ENCODE measurements around the gene CRELD2.
"Not testable (repeated sequence)": the region's sequence is repeated elsewhere in the genome, so short reads cannot be mapped to it uniquely, and the experiment has no call there.

CRELD2 gene

DNA sequence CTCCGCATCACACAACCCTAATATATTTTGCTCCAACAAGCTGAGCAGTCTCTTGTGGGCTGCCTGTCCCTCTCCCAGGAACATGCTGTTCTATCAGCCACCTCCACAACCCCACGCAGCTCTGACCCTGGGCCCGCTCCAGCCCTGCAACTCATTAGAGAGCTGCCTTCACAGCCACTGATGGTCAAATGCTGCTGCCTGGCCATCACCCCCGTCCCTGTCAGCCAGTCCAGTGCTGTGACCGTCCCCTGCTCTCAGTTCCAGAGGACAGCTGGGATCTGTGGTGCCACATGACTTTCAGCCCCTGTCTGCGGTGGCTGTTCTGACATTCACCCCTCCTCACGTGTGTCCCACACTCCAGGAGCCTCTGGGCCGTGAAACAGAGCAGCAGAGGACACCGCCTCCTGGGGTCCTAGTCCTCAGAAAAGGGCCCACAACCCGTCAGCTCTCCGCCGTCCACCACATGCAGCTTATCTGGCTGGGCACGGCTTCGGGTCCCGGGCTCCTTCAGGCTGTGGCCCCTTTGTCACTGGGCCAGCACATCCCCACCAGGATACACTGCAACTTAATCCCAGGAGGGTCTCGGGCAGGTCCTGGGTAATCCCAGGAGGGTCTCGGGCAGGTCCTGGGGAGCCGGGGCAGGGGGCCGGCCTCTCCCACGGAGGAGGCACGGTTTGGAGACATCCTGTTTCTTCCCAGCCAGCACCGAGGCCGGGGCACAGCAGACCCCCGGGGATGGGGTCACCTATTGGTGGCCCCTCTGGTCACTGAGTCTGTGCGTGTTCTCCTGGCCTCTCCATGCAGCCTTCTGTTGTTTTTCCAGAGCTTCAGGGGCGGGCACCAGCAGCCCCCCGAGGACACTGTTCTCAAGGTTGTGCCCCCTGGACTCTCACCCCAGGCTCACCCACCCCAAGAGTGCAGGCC is 15.1 kb downstream of the CRELD2 start:
- no peak for FAIRE-seq

DNA sequence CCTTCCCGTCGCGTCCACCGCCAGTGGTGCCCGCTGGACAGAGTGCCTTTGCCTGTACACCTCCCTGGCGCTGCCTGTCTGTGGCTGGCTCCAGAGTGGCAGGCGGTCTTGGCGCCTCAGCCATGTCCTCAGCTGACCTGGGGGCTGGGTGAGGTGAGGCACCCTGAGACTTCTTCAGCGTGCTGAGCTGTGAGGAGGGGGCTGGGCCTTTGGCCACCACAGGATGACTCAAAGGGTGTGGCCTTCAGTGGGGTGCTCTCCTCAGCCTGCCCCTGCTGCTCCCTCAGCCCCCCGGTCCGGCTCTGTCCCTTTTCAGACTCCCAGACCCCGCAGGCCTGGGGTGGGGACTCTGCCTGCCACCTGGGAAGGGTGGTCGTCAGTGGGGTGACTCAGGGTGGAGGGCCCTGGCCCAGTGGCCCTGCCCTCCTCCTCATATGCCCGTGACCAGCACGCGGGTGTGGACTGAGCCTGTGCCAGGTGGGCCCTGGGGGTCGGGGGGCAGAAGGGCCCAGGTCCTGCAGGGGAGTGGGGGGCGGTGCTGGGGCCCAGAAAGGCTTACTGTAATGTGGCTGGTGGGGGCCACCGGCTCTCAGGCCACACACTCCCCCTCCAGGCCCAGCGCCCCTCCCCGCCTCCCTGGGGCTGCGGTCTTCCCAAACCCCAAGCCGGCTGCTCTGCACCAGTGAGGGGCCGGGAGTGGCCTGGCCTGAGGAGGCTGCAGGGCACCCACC is 15.9 kb downstream of the CRELD2 start:
- FAIRE-seq, result no peak

DNA sequence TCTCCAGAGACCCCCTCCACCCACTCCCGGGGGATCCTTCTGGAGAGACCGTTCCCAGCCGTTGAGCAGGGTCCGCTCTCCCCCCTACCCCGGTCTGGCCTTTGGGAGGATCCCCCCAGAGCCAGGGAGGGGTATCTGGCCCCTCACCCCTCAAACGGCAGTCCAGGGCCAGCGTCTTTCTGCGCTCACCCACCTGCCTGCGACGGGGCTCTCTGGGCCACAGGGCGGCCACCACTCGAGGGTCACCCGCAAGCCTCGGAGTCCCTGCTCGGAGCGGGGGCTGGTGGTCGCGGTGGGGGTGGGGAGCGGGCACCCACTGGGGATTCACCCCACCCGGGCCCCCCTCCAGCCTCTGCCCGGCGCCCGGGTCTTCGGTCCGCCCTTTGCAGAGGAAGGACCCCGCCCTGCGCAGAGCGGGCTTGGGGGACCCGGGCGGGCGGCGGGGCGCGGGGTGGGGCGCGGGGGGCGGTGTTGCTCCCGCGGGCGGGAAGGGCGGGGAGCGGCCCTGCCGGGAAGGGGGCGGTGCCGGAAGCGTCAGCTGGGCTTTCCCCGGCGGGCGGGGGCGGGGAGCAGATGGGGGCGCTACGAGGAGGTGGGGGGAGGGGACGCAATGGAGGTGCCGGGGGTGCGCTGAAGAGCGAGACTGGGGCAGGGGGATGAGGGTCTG is 16.6 kb downstream of the CRELD2 start:
- FAIRE-seq, result no peak

DNA sequence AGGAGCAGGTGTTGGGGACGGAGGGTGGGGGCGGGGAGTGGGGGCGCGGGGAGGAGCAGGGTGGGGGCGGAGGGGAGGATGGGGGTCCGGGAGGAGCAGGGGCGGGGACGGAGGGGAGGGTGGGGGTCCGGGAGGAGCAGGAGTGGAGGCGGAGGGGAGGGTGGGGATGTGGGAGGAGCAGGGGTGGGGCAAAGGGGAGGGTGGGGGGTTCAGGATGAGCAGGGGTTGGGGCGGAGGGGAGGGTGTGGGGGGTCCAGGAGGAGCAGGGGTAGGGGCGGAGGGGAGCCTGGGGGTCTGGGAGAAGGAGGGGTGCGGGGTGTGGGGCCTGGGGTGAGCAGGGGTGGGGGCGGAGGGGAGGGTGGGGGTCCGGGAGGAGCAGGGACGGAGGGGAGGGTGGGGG is 17.1 kb downstream of the CRELD2 start:
- no peak for FAIRE-seq

DNA sequence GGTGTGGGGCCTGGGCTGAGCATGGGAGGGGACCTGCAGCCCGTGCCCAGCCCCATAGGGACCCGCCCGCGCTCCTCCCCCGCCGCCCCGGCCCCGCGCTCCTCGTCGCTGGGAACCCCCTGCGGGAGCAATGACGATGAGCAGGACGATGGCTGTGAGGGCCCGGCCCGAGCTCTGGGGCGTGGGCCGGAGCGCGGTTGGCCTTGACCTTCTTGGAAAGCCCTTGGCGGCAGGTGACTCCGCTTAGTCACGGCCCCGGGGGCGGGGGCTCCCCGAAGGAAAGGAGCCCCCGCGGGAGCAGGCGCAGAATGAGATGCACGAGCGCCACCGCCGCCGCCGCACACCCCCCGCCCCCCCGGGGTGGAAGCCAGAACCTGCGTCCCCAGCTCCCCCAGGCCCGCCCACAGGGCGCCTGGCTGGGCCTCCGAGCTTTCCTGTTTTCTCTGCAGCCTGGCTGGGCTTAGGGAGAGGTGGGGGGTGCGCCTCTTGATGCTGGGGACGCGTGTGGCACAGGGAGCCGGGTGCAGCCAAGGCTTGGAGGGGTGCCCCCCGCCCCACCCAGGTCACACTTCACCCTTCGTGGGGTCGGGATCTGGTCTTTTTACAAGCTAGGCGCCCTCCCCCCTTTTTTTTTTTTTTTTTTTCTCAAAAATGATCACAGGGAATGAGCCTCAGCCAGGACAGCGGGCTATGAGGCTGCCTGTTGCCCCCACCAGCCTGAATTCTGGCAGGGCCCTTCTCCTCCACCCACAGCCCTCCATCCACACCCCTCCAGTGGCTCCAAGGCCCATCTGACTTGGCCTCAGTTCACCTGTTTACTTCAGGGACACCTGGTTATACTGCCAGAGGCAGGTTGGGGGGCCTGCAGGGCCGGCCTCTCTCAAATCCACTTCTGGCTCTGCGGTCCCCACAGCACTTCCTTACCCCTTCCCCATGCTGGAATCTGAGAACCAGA is 17.9 kb downstream of the CRELD2 start:
- no peak for FAIRE-seq

DNA sequence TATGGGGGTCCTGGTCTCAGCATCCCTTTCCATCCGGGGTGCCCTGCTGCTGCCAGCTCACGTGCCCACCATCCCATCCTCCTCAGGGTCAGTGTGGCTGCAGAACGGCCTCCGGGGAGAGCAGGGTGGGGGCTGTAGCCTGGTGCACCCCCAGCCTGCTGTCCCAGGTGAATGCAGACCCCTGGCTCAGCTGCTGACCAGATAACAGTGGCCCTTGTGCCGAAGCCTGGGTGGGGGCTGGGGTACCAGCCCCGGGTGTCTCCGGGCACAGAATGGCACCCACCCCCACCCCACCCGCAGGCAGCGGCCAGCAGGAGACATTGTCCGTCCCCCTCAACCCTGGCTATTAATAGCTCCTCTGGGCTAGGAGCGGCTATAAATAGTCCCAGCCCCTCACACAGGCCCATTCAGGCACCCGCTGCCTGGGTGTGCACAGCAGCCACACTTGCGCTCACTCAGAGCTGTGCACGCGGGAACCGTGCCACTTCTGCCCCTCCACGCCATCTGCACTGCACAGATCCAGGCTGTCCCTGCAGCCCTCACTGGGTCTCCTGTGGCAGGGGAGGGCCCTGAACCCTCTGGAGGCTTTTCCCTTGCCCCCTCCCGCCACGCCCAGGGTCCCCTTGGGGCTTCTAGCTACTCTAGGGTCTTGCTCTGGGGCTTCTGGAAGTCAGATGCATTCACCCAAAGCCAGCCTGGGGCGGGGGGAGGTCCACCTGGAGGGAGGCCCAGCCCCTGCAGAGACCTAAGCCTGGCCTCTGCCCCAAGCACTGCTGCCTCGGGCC is 18.7 kb downstream of the CRELD2 start:
- no peak for FAIRE-seq

DNA sequence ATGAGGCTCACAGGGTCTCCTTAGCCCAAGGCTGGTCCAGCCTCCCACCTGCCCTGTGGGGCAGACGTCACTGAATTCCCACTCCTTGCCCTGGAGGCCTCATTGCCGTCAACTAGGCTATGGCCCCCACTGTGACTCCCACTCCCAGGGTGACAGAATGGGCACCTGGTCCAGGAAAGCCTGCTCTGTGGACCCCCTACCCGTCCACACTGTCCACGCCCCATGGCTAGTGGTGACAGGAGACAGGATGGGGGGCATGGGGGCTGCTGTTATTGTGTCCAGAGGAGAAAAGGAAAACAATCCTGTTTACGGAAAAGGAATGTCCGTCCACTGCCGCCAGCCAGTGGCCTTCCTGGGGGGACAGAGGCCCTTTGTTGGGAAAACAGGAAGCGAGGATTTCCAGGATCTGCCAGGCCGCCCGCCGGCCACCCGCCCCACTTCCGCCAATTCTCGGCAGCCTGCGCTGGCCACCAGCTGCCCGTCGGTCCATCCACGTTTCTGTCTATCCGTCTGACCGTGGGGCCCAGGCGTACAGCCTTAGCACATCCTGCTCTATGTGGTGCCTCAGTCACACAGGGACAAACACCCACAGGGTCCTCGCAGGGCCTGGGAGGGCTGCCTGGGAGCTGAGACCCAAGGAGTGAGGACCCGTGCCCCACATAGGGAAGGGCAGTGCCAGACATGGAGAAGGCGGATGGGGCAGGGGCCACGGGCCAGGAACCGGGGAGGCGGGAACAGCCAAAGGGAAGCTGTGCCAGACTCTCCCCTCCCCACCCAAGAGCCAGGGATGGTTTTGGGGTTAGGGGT is 19.5 kb downstream of the CRELD2 start:
- FAIRE-seq, result no peak

DNA sequence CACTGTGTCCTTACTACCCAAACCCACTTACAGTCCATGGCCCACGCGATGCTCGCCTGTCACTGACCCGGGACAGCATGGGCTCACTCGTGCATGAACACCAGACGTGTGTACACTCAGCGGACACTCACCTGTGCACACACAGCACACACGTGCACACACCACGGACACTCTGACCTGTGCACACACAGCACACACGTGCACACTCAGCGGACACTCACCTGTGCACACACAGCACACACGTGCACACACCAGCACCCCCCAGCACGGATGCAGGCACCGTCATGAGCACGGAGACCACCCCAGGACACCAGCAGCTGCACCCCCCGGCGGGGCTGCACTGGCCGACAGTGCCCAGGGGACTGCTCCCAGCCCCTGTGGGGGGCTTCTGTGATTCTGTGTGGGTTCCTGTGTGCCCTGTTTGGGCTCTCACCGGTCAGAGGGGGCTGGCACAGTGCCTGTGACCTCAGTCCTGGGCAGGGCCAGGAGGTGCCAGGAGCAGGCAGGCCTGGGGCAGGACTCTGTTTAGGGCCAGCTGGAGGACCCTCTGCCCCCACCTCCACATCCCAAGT is 20.2 kb downstream of the CRELD2 start:
- no peak for FAIRE-seq

DNA sequence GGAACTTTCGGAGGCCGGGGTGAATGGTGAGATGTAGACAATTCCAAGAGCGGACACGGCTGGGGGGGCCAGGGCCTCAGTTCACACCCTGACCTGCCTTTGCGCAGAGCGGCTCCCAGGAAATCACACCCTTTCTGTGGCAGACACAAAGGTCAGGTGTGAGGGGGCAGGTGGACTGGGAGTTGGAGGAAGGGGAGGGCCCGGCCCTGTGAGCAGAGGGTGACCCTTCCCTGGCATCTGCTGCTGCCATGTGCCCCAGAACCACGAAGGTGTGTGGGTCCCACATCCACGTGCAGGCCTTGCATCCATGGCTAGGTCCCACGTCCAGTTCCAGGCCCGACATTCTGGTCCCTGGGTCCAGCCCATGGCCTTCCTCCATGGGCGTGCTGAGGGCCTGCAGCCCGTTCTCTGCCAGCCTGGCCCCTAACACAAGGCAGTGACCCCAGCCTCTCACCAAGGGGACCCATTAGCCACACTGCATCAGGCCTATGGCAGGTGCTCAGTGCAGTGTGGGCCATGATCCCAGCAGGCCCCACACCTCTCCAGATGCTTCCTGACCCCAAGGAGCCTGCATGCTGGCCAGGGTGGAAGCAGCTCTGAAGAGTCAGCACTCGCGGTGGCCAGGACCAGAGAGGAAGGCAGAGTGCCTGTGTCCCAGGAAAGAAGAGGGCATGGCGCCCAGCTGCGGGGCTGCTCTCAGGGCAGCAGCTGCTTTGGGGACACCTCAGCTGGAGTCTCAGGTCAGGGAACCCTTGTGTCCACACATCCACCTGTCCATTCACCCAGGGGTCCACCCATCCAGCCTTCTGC is 23.3 kb downstream of the CRELD2 start:
- no peak for FAIRE-seq

DNA sequence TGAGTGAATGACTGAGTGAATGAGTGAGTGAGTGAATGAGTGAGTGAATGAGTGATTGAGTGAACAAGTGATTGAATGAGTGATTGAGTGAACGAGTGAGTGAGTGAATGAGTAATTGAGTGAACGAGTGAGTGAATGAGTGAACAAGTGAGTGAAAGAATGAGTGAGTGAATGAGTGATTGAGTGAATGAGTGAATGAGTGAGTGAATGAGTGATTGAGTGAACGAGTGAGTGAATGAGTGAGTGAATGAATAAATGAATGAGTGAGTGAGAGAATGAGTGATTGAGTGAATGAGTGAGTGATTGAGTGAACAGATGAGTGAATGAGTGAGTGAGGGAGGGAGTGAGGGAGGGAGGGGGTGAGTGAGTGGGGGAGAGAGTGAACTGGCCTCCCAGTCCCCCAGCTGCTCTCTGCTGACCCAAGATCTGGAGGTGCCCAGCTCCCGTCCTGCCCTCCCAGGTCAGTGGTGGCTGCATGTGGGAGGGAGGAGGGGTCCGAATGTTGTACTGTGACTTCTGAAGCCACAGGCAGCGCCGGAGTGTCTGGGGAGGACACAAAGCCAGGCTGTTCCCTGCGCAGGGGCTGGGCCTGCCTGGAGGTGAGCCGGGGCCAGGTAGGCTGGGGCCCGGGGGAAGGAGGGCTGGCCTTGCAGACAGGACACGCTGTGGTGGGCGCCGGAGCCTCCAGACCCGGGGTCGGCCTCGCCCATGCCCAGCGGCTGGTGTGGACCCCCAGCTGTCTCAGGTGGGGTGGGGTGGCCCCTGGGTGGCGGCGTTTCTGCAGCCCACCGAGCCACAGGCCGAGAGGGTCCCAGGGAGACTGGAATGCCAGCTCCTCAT is 24.4 kb downstream of the CRELD2 start:
- no peak for FAIRE-seq

DNA sequence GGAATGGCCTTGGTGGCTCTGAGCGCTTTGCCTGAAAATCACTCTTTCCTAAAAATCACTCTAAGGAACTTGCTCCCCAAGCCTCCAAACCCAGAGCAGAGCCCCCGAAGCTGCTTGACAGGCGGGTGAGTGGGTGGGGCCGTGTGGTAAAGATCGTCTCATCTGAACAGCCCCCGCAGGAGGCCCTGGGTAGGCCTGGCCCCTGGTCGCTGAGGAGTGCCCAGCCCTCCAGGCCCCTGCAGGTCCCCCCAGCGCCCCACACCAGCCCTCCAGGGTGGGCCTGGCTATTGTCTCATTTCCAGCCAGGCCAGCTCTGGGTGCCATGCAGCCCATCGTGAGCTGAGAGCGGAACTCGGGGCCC is 25.0 kb downstream of the CRELD2 start:
- no peak for FAIRE-seq

DNA sequence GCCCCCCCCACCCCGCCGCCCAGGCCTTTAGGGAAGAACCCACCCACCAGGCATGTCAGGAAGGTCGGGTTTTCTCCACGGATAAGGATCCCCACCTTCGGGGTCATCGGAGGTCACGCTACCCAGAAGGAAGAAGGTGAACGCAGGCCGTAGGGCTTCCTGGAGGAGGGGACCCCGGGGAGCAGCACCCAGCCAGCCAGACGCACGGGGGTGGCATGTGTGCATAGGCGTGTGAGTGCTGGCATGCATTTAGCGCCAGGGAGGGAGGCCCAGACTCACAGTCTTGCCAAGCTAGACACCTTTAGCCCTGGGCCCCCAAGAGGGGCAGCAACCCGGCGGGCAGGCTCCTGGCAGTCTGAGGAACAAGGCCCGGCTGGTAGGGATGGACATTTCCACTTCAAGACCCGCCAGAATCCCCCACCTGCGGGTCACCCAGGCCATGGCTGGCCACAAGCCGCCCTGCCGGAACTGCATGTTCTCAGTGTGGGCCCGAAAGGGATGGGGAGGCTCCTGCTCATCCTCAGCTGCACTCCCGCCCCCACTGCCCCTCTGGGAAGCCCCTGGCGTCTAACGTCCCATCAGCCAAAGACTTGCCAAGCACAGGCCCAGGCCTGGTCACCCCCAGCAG is 25.5 kb downstream of the CRELD2 start:
- FAIRE-seq, result no peak

DNA sequence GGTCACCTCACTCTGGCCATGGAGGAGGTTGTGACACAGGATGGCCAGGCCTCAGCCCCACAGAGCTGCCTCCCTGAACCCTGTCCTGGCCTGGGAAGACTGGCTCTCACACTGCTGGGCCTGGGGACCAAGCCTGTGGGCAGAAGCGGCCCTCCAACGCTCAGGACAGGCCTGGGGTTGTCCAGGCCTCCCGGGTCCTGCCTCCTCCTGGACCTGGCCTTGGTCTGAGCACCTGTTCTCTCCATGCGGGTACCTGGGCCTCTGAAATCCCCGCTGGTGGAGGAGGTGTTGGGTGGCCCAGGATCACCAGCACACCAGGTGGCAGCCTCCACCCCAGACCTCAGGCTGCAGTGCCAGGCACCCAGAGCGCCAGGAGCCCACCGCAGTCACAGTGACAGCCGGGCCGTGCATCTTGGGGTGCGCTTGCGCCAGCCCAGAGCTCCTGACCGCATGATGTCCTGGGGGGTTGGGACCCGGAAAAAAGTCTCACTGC is 26.0 kb downstream of the CRELD2 start:
- no peak for FAIRE-seq

DNA sequence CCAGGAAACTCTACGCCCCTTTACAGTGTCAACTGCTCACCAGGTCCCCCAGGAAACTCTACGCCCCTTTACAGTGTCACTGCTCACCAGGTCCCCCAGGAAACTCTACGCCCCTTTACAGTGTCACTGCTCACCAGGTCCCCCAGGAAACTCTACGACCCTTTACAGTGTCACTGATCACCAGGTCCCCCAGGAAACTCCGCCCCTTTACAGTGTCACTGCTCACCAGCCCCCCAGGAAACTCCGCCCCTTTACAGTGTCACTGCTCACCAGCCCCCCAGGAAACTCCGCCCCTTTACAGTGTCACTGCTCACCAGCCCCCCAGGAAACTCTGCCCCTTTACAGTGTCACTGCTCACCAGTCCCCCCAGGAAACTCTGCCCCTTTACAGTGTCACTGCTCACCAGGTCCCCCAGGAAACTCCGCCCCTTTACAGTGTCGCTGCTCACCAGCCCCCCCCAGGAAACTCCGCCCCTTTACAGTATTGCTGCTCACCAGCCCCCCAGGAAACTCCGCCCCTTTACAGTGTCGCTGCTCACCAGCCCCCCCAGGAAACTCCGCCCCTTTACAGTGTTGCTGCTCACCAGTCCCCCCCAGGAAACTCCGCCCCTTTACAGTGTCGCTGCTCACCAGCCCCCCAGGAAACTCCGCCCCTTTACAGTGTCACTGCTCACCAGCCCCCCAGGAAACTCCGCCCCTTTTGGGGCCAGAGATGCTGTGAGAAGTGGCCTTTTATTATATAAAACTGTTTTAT is 26.8 kb downstream of the CRELD2 start:
- not testable (repeated sequence) for FAIRE-seq

DNA sequence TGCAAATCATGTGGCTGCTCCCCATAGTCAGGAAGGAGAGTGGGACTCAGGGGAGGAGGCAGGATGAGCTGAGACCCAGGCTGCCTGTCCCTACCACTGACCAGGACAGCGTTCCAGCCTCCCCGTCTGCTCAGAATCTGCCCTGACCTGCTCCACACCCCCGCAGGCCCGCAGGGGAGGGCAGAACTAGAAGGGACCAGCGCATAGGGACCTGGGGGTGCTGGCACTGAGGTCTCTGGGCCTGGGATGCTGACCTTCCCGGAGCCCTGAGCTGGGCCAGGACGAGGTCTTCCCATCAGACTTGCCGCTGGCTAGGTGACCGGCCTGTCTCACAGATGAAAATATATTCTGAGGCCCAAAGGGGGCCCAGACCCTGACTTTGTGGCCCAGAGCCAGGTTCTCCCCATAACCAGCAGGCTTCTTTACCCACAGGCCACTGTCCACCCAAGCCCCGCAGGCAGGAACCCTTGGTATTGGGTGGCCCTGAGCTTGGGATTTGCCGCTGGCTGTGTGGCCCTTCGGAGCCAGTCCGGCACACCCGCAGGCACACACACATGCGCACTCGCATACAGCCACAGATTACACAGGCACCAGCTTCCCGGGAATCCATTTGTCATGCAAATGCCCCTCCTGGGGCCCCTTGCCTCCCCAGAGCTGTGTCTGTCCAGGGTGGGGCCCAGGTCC is 28.3 kb downstream of the CRELD2 start:
- FAIRE-seq, result no peak

DNA sequence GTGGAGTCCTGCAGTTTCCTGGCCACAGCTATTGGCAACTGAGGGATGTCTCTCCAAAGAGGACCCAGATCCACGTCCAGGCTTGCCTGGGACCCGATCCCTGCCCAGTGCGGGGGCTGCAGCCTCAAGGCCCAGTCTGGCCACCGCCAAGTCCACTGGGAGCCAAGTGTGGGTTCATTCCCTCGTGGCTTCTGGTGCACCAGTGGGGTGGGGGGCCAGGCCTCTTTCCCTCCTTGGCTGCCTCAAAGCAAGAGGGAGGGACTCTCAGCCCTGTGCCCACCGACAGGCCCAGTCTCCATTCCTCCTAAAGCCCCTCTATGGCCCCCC is 28.8 kb downstream of the CRELD2 start:
- no peak for FAIRE-seq

All from A204.1 (cell line).